ENCODE measurements around the gene TRIM7.
"Not testable (repeated sequence)": the region's sequence is repeated elsewhere in the genome, so short reads cannot be mapped to it uniquely, and the experiment has no call there.

TRIM7 gene

DNA sequence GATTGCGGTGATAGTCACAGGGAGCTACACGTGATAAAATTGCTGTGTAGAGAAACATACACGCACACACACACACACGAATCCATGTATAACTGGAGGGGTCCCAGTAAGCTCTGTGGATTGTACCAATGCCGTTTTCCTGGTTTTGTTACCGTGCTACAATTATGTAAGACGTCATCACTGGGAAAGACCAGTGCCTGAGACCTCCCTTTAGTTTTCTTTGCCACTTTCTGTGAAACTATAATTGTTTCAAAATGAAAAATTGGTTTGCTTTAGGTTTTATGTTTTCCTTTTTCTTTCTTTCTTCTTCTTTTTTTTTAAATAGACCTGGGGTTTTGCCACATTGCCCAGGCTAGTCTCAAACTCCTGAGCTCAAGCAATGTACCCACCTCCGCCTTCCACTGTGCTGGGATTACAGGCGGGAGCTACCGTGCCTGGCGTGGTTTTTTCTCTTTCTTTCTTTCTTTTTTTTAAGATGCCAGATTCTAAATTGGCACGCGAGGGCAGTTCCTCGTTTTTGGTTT is 36.3 kb downstream of the TRIM7 start:
- DNase-seq: peak; percentile 4

DNA sequence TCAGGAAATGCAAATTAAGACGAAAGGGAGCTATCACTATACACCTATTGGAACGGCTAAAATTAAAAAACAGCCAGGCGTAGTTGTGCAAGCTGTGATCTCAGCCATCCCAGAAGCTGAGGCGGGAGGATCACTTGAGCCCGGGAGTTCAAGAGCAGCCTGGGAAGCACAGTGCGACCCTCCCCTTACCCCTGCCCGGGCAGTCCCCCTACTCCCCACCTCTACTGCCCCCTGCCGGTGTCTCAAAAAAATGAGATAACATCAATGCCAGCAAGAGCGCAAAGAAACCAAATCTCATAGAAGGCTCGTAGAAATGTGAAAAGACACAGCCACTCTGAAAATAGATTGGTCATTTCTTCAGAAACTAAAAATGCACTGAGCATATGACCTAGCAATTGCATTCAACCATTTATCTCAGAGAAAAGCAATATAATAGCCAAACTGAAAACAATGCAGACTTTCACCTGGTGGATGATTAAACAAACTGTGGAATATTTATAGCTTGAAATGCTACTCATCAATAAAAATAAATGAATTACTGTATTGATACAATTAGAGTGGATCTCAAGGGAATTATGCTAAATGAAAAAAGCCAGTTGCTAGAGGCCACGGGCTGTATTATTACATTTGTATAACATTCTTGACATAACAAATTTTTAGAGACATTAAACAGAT is 37.0 kb downstream of the TRIM7 start:
- DNase-seq: no peak

DNA sequence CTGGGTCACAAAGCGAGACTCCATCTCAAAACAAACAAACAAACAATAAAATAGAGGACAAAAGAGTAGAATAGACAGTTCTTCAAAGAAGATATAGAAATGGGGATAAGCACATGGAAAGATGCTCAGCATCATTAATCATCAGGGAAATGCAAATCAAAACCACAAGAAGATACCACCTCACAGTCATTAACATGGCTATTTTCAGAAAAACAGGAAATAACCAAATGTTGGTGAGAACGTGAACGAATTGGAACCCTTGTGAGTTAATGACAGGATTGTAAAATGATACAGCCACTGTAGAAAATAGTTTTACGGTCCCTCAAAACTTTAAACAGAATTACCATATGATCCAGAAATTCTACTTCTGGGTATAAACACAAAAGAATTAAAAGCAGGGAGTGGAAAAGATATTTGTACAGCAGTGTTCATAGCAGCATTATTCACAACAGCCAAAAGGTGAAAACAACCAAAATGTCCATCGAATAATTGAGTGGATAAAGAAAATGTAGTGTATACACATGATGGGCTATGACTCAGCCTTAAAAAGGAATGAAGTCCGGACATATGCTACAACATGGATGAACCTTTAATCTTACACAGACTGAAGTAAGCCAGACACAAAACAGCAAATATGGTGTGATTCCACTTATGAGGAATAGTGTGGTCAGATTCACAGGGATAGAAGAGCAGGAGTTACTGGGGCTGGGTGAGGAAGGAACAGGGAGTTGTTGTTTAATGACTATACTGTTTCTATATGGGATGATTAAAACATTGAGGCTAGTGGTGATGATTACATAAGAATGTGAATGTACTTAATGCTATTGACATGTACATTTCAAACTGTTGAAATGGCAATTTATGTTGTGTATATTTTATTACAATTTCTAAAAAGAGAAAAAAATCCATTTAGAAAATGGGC is 37.9 kb downstream of the TRIM7 start:
- no peak for DNase-seq

DNA sequence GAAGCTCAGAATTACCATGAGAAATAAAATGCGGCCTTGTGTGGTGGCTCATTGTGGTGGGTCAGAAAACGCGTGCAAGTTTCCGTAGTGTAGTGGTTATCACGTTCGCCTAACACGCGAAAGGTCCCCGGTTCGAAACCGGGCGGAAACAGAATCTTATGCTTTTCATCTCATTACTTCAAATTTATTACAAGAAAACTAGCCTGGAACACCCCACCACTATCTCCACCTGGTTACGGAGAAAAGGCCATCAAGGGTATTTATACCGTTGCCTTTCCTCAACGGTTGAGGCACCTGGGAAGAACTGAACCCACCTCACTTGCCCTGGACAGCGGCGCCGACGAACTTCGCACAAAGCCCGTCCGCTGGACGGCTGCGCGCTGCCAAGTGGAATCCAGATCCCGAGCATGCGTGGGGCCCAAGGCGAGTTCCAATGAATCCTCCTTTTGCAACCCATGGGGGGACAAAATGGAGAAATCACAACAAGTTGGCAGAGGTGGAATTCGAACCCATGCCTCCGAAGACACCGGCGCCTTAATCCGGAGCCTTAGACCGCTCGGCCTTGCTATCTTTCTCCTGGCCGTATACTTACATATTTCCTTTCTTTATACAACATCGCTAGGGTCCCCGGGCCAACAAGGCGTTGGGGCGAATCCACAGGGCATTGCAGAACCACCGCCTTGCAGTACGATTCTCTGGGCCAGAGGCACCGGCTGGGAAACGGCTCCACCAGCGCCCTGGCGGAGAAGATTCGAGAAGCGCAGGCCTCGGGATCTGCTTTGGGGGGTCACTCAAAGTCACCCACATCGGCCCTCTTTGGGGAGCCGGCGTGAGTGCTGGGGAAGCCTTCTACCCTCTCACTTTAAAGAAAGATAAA is 40.7 kb downstream of the TRIM7 start:
- no peak for DNase-seq

DNA sequence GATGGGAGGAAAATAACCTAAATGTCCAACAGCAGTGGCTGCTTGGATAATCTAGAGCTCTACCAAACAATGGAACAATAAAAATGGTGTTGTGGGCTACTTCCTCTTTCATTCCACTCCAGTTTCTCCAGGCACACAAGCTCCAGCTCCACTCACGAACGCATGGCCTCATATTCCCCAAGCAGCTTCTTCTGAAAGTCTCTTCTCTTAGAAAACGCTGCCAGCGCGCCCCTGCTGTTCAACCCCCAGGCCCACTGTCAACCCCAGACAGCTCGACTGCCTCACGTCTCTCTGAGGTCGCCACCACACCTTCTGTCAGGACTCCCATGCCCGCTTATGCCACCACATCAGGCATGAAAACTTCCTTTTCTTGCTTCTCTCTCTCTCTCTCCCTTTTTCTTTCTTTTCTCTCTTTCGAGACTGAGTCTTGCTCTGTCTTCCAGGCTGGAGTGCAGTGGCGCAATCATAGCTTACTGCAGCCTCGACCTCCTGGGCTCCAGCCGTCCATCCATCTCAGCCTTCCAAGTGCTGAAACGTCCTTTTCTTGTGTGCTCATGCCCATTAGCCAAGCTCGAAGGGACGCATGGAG is 41.4 kb downstream of the TRIM7 start:
- no peak for DNase-seq

DNA sequence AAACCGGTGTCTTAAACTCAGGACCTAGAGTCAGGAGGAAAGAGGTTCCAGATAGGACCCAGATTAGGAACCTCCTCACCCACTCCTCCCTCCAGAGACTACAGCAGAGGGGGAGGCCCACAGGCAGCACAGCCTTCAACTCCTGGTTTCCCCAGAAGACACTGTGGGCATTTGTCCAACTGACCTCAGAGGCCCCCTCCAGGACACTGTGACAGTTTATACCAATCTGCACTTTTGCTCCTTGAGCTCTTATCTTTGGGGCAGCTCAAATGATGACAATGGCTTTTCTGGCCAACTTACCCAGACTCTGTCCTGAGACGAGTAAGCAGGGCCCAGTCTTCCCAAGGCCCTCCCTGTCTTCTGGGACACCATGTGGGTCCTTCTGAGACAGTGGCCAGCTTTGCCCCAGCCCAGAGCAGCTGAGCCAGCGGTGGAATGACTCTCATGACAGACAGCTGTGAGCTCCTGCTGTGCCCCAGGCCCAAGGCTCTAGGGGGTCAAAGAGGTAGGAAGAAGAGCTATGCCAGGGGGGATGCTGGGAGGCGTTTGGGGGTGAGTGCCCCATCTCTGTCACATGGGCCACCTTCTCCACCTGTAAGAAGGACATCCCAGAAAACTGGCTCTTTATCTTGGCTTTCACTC is 43.3 kb downstream of the TRIM7 start:
- DNase-seq: no peak

DNA sequence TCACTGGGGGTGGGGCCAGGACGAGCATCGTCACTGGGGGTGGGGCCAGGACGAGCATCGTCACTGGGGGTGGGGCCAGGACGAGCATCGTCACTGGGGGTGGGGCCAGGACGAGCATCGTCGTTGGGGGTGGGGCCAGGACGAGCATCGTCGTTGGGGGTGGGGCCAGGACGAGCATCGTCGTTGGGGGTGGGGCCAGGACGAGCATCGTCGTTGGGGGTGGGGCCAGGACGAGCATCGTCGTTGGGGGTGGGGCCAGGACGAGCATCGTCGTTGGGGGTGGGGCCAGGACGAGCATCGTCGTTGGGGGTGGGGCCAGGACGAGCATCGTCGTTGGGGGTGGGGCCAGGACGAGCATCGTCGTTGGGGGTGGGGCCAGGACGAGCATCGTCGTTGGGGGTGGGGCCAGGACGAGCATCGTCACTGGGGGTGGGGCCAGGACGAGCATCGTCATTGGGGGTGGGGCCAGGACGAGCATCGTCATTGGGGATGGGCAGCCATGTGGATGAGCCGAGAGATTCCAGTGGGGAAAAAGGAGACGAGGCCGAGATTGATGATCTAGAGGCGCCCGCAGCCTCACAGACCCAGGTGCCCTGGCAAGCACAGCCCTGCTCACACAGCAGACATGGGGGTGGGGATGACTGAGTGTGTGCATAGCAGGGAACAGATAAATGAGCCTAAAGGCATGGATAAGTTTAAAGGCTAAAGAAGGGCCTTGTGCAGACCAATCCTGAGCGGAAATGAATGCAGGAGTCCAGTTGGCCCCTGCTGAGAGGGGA is 44.1 kb downstream of the TRIM7 start:
- DNase-seq: not testable (repeated sequence)

DNA sequence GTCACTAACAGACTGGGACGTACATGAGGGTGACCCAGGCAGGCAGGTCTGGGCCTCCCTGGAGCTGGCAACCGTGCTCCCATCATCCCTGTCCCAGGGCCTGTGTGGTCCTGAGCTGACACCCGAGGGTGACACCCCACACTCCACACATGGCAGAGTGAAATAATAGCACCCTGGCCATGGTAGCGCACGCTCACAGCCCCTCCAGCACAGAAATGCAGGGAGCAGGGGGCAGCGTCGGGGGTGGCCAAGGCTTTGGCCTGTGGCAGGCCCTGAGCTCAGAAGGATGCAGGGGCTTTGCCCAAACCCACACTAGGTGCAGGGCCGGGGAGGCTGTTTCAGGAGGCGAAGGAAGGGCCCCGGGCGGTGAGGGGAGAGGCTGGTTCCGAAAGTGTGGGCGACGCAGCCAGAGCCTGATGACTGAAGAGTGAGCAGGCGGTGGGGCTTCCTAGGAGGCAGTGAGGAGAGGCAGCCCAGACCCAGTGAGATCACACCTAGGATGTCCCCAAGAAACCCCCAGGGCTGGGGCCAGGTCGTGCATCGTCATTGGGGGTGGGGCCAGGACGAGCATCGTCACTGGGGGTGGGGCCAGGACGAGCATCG is 44.7 kb downstream of the TRIM7 start:
- peak; percentile 18 for DNase-seq

DNA sequence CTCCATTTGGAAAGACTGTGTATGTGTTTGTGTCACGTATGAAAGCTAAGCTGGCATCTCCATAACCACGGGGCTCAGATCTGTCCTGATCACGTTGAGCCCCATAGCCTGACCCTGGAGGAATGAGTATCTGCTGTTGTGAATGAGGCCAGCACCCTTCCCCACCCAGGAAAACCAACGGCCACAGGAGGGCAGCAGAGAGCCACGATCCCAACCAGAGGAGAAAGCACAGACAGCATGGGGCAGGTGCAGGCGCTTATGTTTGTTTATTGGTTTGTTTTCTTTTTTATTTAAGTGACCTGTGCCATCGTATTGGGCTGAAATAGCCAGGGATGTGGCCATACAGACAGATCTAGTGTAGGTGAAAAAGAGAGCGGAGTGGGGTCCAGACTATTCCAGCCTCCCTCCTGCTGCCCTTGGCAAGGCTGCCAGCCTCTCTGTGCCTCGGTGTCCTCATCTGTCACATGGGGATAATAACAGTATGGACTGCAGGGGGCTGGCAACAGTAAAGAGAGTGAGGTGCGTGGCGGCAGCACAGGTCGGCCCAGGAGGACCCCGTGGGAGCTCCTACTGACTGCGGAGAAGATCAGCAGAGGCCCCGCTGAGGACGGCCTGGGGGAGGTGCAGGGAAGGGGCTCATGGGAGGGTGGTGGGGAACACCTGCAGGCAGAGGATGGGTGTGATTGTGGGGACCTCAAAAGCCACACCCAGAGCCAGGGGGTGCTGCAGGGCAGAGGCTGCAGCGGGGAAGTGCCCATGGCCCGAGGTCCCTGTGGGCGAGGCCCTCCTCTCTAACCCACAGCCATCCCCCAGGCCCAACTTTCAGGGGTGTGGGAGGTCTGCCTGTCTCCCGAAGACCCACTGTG is 45.5 kb downstream of the TRIM7 start:
- peak; percentile 19 for DNase-seq

DNA sequence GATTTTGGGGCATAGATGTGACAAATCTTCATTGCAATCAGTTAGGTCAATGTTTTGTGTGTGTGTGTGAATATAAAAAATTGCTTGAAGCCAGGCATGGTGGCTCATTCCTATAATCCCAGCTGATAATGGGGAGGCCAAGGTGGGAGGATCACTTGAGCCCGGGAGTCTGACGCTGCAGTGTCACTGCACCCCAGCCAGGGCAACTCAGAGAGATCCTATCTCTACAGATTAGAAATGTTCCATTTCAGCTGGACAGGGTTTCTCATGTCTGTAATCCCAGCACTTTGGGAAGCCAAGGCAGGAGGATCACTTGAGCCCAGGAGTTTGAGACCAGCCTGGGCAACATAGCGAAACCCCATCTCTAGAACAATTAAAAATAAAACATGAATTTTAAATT is 46.1 kb downstream of the TRIM7 start:
- DNase-seq: no peak

DNA sequence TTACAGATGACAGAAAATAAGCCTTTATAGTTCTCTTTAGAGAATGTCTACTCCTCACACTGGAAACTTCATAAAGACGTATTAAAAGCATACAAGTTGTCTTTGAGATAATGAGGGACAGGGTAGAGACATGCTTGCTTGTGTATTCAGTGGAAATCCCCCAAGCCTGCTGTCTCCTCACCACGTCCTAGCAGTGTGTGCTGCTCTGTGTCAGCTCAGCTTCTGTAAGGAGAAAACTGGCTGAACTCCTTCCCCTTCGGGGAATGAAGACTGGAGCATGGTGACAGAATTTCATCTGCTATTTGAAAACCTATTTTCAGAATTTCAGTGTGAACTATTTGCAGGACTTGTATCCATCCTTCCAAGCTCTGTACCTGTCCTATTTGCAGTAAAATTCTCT is 48.2 kb downstream of the TRIM7 start:
- no peak for DNase-seq

DNA sequence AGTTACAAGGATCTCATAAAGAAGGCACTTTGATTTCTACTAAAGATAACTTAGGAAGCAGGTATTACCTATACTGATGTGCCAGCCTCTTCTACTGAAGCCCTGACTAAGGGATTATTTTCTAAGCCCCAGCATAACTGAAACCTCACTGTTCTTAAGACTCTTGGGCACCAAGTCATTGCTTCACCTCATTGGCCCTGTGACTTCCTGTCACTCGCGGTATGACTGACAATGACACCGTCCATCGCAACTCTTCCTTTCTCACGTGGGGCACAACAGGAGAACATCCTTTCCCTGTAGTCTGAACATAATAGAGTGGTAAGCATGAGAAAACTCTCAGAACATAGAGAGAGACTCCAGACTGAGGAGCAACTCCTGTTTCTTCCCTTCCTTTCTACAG is 51.2 kb downstream of the TRIM7 start:
- DNase-seq: no peak

DNA sequence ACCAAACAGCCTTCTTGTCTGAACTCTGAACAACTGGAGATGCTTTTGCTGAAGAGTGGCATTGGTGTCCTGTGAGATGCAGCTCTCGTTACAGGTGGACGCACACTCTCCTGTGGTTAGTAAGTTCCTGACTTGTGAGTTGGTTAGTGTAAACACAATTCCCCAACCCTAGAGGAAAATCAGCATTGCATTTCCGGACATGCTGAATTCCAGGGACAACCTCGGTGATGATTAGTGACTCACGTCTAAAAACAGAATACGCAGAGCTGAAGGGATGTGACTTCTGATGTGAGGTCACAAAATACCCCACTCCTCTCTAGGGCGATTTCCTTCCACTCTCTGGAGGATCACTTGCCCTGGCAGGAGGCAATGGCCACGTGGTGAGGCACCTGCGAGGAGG is 52.6 kb downstream of the TRIM7 start:
- DNase-seq: no peak

DNA sequence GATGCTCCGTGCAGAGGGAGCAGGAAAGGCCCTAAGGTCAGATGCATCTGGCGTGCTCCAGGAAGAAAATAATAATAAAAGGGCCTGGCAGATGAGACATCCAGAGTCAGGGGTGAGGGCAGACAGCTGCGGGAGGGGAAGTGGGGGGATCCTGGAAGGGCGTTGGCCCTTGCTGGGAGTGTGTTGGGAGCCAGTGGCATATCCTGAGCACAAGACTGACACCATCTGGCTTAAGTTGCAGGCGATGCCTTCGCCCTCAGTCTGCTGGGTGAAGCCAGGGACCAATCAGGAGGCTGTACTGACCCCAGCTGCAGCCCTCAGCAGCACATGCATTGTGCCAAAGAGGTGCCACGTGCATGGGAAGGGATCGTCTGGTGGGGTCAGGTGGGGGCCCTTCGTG is 53.9 kb downstream of the TRIM7 start:
- DNase-seq: no peak

DNA sequence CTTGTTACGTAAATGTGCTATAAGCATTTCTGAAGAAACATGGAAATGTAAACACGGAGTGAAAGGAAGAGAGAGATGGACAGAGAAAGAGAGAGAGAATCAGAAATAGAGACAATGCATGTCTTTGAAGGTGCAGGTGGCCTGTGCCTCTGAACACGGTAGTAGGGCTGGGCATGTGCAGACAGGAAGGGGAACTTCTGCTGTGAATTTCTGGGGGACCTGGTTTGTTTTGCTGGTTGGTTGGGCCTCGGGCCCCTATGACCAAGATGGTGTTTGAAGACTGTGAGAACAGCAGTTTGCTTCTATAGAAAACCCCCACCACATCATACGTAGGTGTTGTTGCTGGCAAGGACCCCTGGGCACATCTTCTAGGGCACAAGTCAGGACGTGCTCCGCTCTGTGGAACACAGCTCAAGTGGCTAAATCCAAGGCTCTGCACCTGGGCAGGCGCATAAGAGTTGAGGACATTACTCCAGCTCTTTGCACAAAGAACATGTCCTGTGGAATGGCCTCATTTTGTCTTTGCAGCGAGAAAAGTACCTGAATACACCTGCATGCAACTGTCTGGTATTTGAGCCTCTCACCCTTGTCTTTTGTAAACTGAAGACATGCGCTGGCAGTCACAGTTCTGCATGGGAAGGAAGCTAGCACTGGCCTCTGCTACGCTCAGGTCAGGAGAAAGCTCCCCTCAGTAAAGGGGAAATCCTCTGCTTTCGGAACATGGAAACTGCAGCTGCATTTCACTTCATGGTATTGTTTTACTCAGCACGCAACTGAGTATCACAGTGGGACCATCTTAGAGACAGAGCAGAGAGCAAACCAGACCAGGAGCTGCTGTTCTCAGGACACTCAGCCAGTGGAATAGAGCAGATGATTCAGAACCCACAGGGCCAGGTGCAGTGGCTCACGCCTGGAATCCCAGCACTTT is 54.9 kb downstream of the TRIM7 start:
- no peak for DNase-seq

DNA sequence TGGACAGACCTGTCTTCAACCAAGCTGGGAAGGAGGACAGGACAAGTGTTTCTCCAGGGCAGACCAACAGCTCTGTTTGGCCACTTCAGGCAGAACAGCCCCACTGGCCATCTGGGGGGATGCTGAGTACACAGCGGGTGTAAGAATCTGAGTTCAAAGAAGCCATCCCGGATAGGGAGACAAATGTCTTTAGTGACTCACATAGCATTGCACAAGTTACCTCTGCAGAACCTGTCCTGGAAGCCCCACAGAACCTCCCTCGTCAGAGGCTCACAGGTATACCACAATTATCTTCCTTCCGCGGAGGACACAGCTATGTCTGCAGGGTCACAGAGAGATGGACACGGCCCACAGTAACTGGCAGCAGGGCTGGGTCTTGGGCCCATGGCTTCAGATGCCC is 55.6 kb downstream of the TRIM7 start:
- DNase-seq: no peak

DNA sequence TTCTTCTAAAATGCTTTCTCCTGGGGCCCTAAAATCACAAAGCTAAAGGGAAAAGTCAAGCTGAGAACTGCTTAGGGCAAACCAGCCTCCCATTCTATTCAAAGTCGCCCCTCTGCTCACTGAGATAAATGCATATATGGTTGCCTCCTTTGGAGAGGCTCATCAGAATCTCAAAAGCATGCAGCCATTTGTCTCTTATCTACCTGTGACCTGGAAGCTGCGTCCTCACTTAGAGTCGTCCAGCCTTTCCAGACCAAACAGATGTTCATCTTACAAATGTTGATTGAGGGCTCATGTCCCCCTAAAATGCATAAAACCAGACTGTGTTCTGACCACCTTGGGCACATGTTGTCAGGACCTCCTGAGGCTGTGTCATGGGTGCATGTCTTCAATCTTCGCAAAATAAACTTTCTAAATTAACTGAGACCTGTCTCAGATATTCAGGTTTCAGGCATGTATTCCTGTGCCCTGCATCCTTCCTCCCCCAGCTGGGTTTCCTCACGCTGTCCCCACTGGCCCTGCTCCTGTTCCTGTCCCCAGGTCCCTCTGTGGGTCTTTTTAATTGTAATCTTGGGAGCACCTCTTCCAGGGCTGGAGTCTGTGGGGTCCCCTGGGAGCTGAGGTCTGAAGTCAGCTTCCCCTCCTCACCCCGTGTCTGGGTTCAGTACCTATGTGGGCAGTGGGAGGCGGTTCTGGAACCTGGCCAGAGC is 57.9 kb downstream of the TRIM7 start, which contains the start of gene OR2V2:
TSS of gene OR2V2 (plus strand) at position 660 of the 710 bp plus-strand sequence. CDS start 7,357 bp downstream, outside the sequence.
- DNase-seq: not testable (repeated sequence)

DNA sequence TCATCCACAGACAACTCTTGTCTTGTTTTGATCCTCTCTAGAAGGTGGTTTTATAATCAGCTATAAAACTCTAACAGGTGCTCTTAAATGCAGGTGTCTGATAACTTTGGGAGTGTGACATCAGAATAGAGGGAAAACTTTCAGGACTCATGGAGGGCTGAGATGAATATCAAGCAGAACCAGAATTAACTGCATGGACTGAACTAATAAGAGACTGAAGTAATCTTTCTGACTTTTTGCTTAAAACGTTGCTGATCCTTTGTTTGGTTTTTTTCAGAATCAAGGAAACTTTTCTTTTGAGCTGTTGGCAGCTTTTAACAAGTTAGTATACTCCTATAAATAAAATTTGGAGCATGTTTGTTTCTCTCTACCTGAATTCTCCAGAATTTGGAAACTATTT is 59.9 kb downstream of the TRIM7 start:
- no peak for DNase-seq

Measured in DMS153 (cell line).